Measurements from ENCODE around the gene RYK. TPM values are rescaled to one million over a fixed set of nuclear protein-coding genes. Genes with fewer than 3 reads are reported as not detected.

The RYK gene
- polyA plus RNA-seq, 1 experiment, result 41.3 TPM

- POLR2A ChIA-PET, result no interaction called here
- Histone ChIP-seq H3K36me3 (ENCODE audit: control insufficient read depth, insufficient read depth, low read length) (no peaks in the 10 kb centered on the region), H3K4me3 (ENCODE audit: low read depth, low read length) (no peak overlapping the region), H3K27me3 (ENCODE audit: control insufficient read depth, insufficient read depth, low read length) (no peaks in the 10 kb centered on the region; the same call in 1 of the 2 replicates)
- CTCF ChIA-PET, result interaction anchor here (1.2 kb wide), 1 partner anchor 227 kb away, joined by 3 read pairs; no protein-coding TSS in a partner anchor
- no peak for DNase-seq (ENCODE audit: low read depth)
- no peak for TF ChIP-seq CTCF (IDR thresholded peaks at IDR 0.05; ENCODE audit: insufficient read depth, low read depth, low read length)
Observed at GRCh38 chr3:134255404-134255803, 4.7 kb upstream of the RYK start.

- H3K36me3 ChIP-seq (ENCODE audit: control insufficient read depth, insufficient read depth, low read length), result no peaks in the 10 kb centered on the region
- no peak overlapping the region for H3K4me3 ChIP-seq (ENCODE audit: low read depth, low read length)
- POLR2A ChIA-PET, result interaction anchor here (0.6 kb wide), 1 partner anchor 339 kb away, joined by 4 read pairs; no protein-coding TSS in a partner anchor
- no peak for DNase-seq (ENCODE audit: low read depth)
- H3K27me3 ChIP-seq (ENCODE audit: control insufficient read depth, insufficient read depth, low read length), result no peaks in the 10 kb centered on the region; the same call in 1 of the 2 replicates
- TF ChIP-seq CTCF (IDR thresholded peaks at IDR 0.05; ENCODE audit: insufficient read depth, low read depth, low read length), result no peak
- CTCF ChIA-PET, result no interaction called here
Observed at GRCh38 chr3:134253475-134254226, 3.0 kb upstream of the RYK start.

- no peak overlapping the region for H3K4me3 ChIP-seq (ENCODE audit: low read depth, low read length)
- no peaks in the 10 kb centered on the region; the same call in 1 of the 2 replicates for H3K27me3 ChIP-seq (ENCODE audit: control insufficient read depth, insufficient read depth, low read length)
- POLR2A ChIA-PET, result no interaction called here
- no peak for TF ChIP-seq CTCF (IDR thresholded peaks at IDR 0.05; ENCODE audit: insufficient read depth, low read depth, low read length)
- CTCF ChIA-PET, result interaction anchor here (0.9 kb wide), 1 partner anchor 40 kb away, joined by 3 read pairs; no protein-coding TSS in a partner anchor
- no peaks in the 10 kb centered on the region for H3K36me3 ChIP-seq (ENCODE audit: control insufficient read depth, insufficient read depth, low read length)
- no peak for DNase-seq (ENCODE audit: low read depth)
Observed at GRCh38 chr3:134252766-134253165, 2.1 kb upstream of the RYK start.

GRCh38 chr3:134251731-134252391 is 1.2 kb upstream of the RYK start:
- no peak for TF ChIP-seq CTCF (IDR thresholded peaks at IDR 0.05; ENCODE audit: insufficient read depth, low read depth, low read length)

More at GRCh38 chr3:134251731-134252391, 1.2 kb upstream of the RYK start:
- no peaks in the 10 kb centered on the region for H3K36me3 ChIP-seq (ENCODE audit: control insufficient read depth, insufficient read depth, low read length)
- H3K4me3 ChIP-seq (ENCODE audit: low read depth, low read length), result no peak overlapping the region
- ChIA-PET POLR2A (no interaction called here), CTCF (interaction anchor here (0.7 to 0.9 kb wide), 2 partner anchors 39 to 110 kb away, joined by 3 read pairs; no protein-coding TSS in a partner anchor)
- no peaks in the 10 kb centered on the region; the same call in 1 of the 2 replicates for H3K27me3 ChIP-seq (ENCODE audit: control insufficient read depth, insufficient read depth, low read length)
- DNase-seq (ENCODE audit: low read depth), result no peak

Data from BJ (cell line).